Upper lobe of left lung (tissue), 6 donors: ENCODE measurements around the gene BTBD9. TPM values are rescaled to one million over a fixed set of nuclear protein-coding genes. Genes with fewer than 3 reads are reported as not detected.

Source experiments
- ATAC-seq, 2 donors: fragments of 200-7000 bp; cut with Tn5 transposase; one replicate each; pipeline ENCODE4 v1.9.1; 2022; ENCODE audit warnings: mild to moderate bottlenecking in 2 of 2, moderate library complexity in 2 of 2; ENCODE audit not compliant: low FRiP score in 2 of 2
- DNase-seq, 2 donors: peaks; one replicate each; pipeline ENCODE4 v3.0.0-alpha.2; 2019 to 2020
- H3K27ac ChIP-seq, 4 donors: fragments of 200-600 bp; sonication (generic); one replicate each; pipeline ENCODE4 v1.5.1; 2016 to 2019
- H3K27me3 ChIP-seq, 4 donors: fragments of 200-600 bp; sonication (generic); one replicate each; pipeline ENCODE4 v1.5.1; 2017 to 2019
- H3K36me3 ChIP-seq, 4 donors: fragments of 200-600 bp; sonication (generic); one replicate each; pipeline ENCODE4 v1.5.1; 2016 to 2019
- H3K4me1 ChIP-seq, 4 donors: fragments of 200-600 bp; sonication (generic); one replicate each; pipeline ENCODE4 v1.5.1; 2018 to 2019
- H3K4me3 ChIP-seq, 4 donors: fragments of 200-600 bp; sonication (generic); one replicate each; pipeline ENCODE4 v1.5.1; 2017 to 2019; ENCODE audit warnings: mild to moderate bottlenecking in 2 of 4, moderate library complexity in 1 of 4
- H3K9me3 ChIP-seq, 4 donors: fragments of 200-600 bp; sonication (generic); one replicate each; pipeline ENCODE4 v1.5.1; 2018 to 2019
- CTCF ChIP-seq, 6 experiments: fragments of 450-650 bp in 4 of 6; fragments of 200-600 bp in 2 of 6; sonication (generic) in 2 of 6; IDR thresholded peaks; one replicate each; pipeline ENCODE4 v1.5.1; 2016 to 2019; ENCODE audit warnings: antibody characterized with exemption in 6 of 6
- EP300 ChIP-seq, 4 donors: sonication (generic); formaldehyde crosslinking; IDR thresholded peaks; one replicate each; pipeline ENCODE4 v1.5.1; 2017; ENCODE audit warnings: antibody characterized with exemption in 4 of 4, control low read depth in 2 of 4
- POLR2A ChIP-seq, 4 donors: fragments of 450-650 bp; IDR thresholded peaks; one replicate each; pipeline ENCODE4 v1.5.1; 2016 to 2017; ENCODE audit warnings: antibody characterized with exemption in 4 of 4, mild to moderate bottlenecking in 2 of 4
- POLR2AphosphoS5 ChIP-seq, 2 donors: sonication (generic); formaldehyde crosslinking; IDR thresholded peaks; one replicate each; pipeline ENCODE4 v1.5.1; 2017; ENCODE audit warnings: antibody characterized with exemption in 2 of 2
- WGBS, 2 donors: methylation state at CpG; one replicate each; pipeline ENCODE4 v1.1.5; 2017 to 2018; 5-methylcytosine and 5-hydroxymethylcytosine counted together
- small RNA-seq, 4 donors: library from RNA; depleted of rRNA; stranded (forward); fragments of <200 nt; gene quantifications; one replicate each; pipeline ENCODE3, GENCODE V24; 2016
- total RNA-seq, 6 donors: library from RNA; depleted of rRNA in 4 of 6; stranded (reverse); fragments of >200 nt in 4 of 6; gene quantifications; one replicate each; pipeline versions ENCODE4 v1.1.0 to v1.2.1, GENCODE V29; 2016 to 2021
- donor health status: DM: no; HTN: no; CAD: no; lungs with moderate emphysema.
- donor health status: DM: no; HTN: yes; CAD: no; lungs with severe emphysema.

Gene BTBD9
- total RNA-seq, 6 donors from 2014 or later, result 18.2 to 60.8 (median 44.9) TPM

DNA sequence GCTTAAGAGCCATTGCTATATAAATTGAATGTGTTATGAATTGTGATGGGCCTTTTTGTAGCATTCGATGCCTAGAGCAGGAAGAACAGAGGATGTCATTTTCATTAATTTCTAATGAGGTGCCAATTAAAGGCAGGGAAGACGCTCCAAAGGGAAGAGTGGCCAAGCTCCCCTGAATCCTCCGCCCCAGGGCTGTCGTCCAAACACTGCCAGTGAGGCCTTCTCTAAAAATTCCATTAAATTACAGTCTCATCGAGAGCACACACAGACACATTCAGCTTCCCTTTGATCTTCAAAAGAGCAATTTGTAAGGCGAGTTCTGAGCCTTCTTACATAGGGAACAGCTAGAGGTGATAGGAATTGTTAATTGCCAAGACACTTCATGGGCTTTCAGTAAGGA is 520.2 kb downstream of the BTBD9 start:
- H3K4me1 ChIP-seq, result no peaks in the 10 kb centered on the region
- no peak overlapping the region for H3K27ac ChIP-seq
- DNase-seq, result no peak
- WGBS, 2 donors, result 78 to 79% methylated on average over 6 of the region's 6 CpGs
- H3K36me3 ChIP-seq, result peaks cover 0 to 48% (median 15%) of the 10 kb centered on the region in 4 donors
- no peaks in the 10 kb centered on the region for H3K27me3 ChIP-seq
- TF ChIP-seq CTCF (IDR thresholded peaks at IDR 0.05) (no peak), EP300 (IDR thresholded peaks at IDR 0.05) (no peak), POLR2AphosphoS5 (IDR thresholded peaks at IDR 0.05) (no peak), POLR2A (IDR thresholded peaks at IDR 0.05) (no peak)
- ATAC-seq, result no peak
- no peaks in the 10 kb centered on the region for H3K9me3 ChIP-seq
- H3K4me3 ChIP-seq, result no peak overlapping the region

DNA sequence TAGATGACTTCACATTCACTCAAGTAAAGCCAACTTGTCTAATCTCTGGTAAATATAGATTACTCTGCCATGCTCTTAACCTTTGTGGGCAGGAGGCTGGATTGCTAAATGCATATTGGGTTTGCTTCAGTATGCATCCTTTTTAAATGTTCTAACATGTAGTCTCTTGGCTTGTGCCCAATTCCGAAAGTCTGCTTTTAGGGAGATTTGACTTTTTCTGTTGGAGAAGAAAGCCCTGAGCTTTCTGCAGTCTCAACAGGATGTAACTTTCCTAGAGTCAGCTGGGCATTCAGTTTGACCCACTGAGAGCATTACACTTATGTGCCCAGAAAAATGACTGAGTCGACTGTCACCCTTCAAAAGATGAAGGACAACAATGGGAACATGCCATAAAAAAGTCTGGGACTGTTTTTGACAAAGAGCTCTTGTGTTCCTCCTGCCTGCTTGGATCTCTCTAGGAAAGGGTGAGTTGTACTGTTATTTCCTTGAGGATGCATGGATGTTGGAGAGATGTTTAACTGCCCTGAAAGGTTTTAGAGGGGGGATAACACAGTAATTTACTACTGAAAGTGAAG is 520.9 kb downstream of the BTBD9 start:
- H3K27ac ChIP-seq, result no peak overlapping the region
- DNase-seq (no peak), ATAC-seq (no peak)
- H3K36me3 ChIP-seq, result peaks cover 0 to 47% (median 9%) of the 10 kb centered on the region in 4 donors
- no peaks in the 10 kb centered on the region for H3K27me3 ChIP-seq
- H3K4me3 ChIP-seq, result no peak overlapping the region
- no peaks in the 10 kb centered on the region for H3K4me1 ChIP-seq
- no peaks in the 10 kb centered on the region for H3K9me3 ChIP-seq
- no peak for TF ChIP-seq CTCF (IDR thresholded peaks at IDR 0.05)
- TF ChIP-seq POLR2AphosphoS5 (IDR thresholded peaks at IDR 0.05), result no peak
- no peak for TF ChIP-seq POLR2A (IDR thresholded peaks at IDR 0.05)
- TF ChIP-seq EP300 (IDR thresholded peaks at IDR 0.05), result no peak
- 74 to 82% methylated on average over 2 of the region's 2 CpGs for WGBS, 2 donors

Small RNAs within 50 kb of the gene (small RNA-seq; reads per million reads assigned to genes)
- 0 reads per million in 4 donors for gene RF00019
- gene RF00279, result 0 to 0.22 (median 0.10) reads per million in 4 donors

Other genes with a start within 250 kb of the BTBD9 start
- 100 to 1,000 TPM in 1 of 6 donors, 10 to 100 TPM in 5; 25.1 to 111 (median 74.6) TPM for gene GLO1, start 63.2 kb upstream of the BTBD9 start, total RNA-seq
- gene DNAH8, start 75.4 kb upstream of the BTBD9 start, total RNA-seq, result under 1 TPM in 4 of 6 donors, not detected in 2; under 0.01 to 0.24 (median 0.15) TPM